Bronchial epithelial cell (primary cell): Measurements from ENCODE around the gene HS3ST3A1. TPM values are rescaled to one million over a fixed set of nuclear protein-coding genes. Genes with fewer than 3 reads are reported as not detected.

ENCODE experiments used
- DNase-seq: peaks from one replicate; pipeline ENCODE4 v3.0.0-alpha.2; 2010; ENCODE audit warnings: low read depth
- FAIRE-seq: peaks from 2 replicates; lab custom pipeline; 2011; peaks lifted over from hg19 to GRCh38; lab: Jason Lieb, UNC
- H3K27me3 ChIP-seq: 2 replicates; pipeline ENCODE4 v1.5.1; 2011; ENCODE audit warnings: low read length; ENCODE audit not compliant: control insufficient read depth, insufficient read depth
- H3K36me3 ChIP-seq: 2 replicates; pipeline ENCODE4 v1.5.1; 2011; ENCODE audit warnings: low read length; ENCODE audit not compliant: control insufficient read depth, insufficient read depth
- H3K4me3 ChIP-seq: 2 replicates; pipeline ENCODE4 v1.5.1; 2011; ENCODE audit warnings: mild to moderate bottlenecking, low read depth, low read length, control low read depth
- total RNA-seq: library from RNA; depleted of rRNA; stranded (reverse); fragments of >200 nt; gene quantifications from 2 replicates; pipeline ENCODE4 v1.2.1, GENCODE V29; 2014
- TF ChIP-seq, protein P1 (sequence below): IDR thresholded peaks from 2 replicates; pipeline ENCODE4 v1.5.1; 2011; ENCODE audit warnings: mild to moderate bottlenecking, moderate library complexity, low read length, control low read depth, inconsistent platforms; ENCODE audit not compliant: insufficient read depth, severe bottlenecking

Gene HS3ST3A1
- total RNA-seq, 1 donor from 2014 or later = 0.53 TPM

DNA sequence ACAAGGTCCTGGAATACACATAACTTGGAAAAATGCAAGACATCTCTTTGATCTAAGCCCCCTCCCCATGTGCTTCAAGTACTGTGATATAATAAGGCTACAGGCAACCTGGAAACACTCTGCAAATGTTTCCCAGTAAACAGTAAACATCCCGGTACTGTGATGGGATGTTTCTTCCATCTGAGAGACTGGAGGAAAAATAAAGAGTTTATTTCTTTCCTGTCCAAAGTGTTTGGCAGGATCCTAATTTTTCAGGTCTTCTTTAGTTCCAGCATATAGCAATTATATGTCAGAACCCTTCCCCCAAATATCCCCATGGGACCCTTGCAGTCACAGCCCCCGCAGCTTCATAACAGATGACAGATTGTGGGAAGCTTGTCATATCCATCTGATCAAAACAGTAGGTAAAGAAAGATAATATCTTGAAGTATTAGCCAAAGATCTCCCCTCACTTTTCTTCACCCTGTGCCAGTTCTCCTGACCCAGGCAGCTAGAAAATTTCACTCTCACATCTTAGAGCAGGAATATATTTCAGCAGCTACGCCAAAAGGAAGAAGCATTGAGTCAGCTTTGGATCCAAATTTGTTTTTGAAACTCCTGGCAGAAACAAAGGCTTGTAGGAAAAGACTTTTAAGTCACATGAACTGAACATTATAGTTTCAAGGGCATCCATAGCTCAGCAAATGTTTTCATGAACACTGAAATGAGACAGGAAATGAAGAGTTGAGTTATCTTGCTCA is 141.3 kb downstream of the HS3ST3A1 start:
- TF ChIP-seq, protein P1, sequence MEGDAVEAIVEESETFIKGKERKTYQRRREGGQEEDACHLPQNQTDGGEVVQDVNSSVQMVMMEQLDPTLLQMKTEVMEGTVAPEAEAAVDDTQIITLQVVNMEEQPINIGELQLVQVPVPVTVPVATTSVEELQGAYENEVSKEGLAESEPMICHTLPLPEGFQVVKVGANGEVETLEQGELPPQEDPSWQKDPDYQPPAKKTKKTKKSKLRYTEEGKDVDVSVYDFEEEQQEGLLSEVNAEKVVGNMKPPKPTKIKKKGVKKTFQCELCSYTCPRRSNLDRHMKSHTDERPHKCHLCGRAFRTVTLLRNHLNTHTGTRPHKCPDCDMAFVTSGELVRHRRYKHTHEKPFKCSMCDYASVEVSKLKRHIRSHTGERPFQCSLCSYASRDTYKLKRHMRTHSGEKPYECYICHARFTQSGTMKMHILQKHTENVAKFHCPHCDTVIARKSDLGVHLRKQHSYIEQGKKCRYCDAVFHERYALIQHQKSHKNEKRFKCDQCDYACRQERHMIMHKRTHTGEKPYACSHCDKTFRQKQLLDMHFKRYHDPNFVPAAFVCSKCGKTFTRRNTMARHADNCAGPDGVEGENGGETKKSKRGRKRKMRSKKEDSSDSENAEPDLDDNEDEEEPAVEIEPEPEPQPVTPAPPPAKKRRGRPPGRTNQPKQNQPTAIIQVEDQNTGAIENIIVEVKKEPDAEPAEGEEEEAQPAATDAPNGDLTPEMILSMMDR = no peak
- H3K27me3 ChIP-seq = no peaks in the 10 kb centered on the region
- no peak for DNase-seq
- H3K4me3 ChIP-seq = no peak overlapping the region
- no peak for FAIRE-seq
- no peaks in the 10 kb centered on the region for H3K36me3 ChIP-seq

DNA sequence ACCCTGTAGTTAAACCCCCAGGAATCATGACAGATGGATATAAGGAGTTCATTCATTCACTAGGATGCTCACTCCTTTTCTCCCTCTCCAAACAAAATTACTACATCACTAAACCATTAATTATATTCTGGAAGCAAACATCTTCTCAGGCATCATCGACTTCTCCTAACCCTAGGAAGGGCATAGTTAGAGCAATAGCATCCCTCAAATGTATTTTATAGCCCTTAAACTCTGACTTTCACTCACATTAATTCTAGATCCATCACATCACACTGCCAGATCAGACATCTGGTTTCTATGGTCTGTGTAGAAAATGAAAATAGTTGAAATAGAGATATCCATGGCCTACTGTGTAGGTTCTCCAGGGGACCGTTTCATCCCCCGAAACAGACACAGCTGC is 143.9 kb downstream of the HS3ST3A1 start:
- no peak for FAIRE-seq
- no peak for DNase-seq
- no peak overlapping the region for H3K4me3 ChIP-seq
- no peaks in the 10 kb centered on the region for H3K27me3 ChIP-seq
- TF ChIP-seq, protein P1 = no peak
- H3K36me3 ChIP-seq = no peaks in the 10 kb centered on the region
